GM12878 (cell line): ENCODE data around the gene KTN1. TPM values are rescaled to one million over a fixed set of nuclear protein-coding genes. Genes with fewer than 3 reads are reported as not detected.

Source experiments
- BCL3 ChIP-seq: IDR thresholded peaks from 2 replicates; pipeline ENCODE4 v1.6.1; 2011; ENCODE audit warnings: borderline replicate concordance, low read depth, mild to moderate bottlenecking, moderate library complexity, low read length; ENCODE audit not compliant: insufficient read depth, poor library complexity, severe bottlenecking
- CHD2 ChIP-seq: IDR thresholded peaks from 2 replicates; pipeline ENCODE4 v1.6.1; 2011; ENCODE audit warnings: low read depth, low read length, improper control_type of control experiment, borderline replicate concordance
- CREM ChIP-seq: IDR thresholded peaks from 2 replicates; pipeline ENCODE4 v1.6.1; 2014; ENCODE audit warnings: antibody characterized with exemption, low read depth
- CTCF ChIP-seq, 3 experiments: IDR thresholded peaks in 2 of 3; conservative IDR thresholded peaks in 1 of 3; 2 replicates each; pipeline ENCODE4 v1.5.1; 2011; ENCODE audit warnings: low read depth in 3 of 3, low read length in 3 of 3, mild to moderate bottlenecking in 3 of 3, control low read depth in 2 of 3, moderate library complexity in 2 of 3, inconsistent platforms in 1 of 3, mixed read lengths in 1 of 3; ENCODE audit not compliant: control insufficient read depth in 2 of 3, insufficient read depth in 1 of 3; ENCODE audit errors: extremely low read depth in 1 of 3
- DPF2 ChIP-seq: fragments of 450-650 bp; IDR thresholded peaks from 2 replicates; pipeline ENCODE4 v1.6.1; 2017; ENCODE audit warnings: mild to moderate bottlenecking
- E2F8 ChIP-seq: fragments of 450-650 bp; IDR thresholded peaks from 2 replicates; pipeline ENCODE4 v1.6.1; 2018; ENCODE audit warnings: mild to moderate bottlenecking, low read depth, moderate library complexity; ENCODE audit not compliant: partially characterized antibody
- ESRRA ChIP-seq: IDR thresholded peaks from 2 replicates; pipeline ENCODE4 v1.6.1; 2012; ENCODE audit warnings: mild to moderate bottlenecking, low read length, improper control_type of control experiment
- FOXM1 ChIP-seq: IDR thresholded peaks from 2 replicates; pipeline ENCODE4 v1.6.1; 2012; ENCODE audit warnings: low read depth, mild to moderate bottlenecking, inconsistent platforms, low read length, moderate library complexity
- HDAC6 ChIP-seq: fragments of 200-600 bp; sonication (generic); IDR thresholded peaks from one replicate; pipeline ENCODE4 v1.8.0; 2017; ENCODE audit warnings: antibody characterized with exemption; ENCODE audit not compliant: unreplicated experiment
- HDGF ChIP-seq: fragments of 450-650 bp; IDR thresholded peaks from 2 replicates; pipeline ENCODE4 v1.6.1; 2016; ENCODE audit warnings: antibody characterized with exemption
- IRF5 ChIP-seq: fragments of 450-650 bp; IDR thresholded peaks from 2 replicates; pipeline ENCODE4 v1.6.1; 2017; ENCODE audit warnings: borderline replicate concordance
- NBN ChIP-seq: fragments of 450-650 bp; IDR thresholded peaks from 2 replicates; pipeline ENCODE4 v1.6.1; 2016
- NFIC ChIP-seq: IDR thresholded peaks from 2 replicates; pipeline ENCODE4 v1.6.1; 2012; ENCODE audit warnings: low read depth, mild to moderate bottlenecking, inconsistent platforms, low read length, moderate library complexity
- NFXL1 ChIP-seq: fragments of 450-650 bp; IDR thresholded peaks from 2 replicates; pipeline ENCODE4 v1.6.1; 2017; ENCODE audit warnings: antibody characterized with exemption, mild to moderate bottlenecking, borderline replicate concordance
- NFYB ChIP-seq: IDR thresholded peaks from 2 replicates; pipeline ENCODE4 v1.6.1; 2011; ENCODE audit warnings: low read depth, mild to moderate bottlenecking, low read length, improper control_type of control experiment, moderate library complexity; ENCODE audit not compliant: insufficient read depth
- NR2F1 ChIP-seq: fragments of 450-650 bp; conservative IDR thresholded peaks from 2 replicates; pipeline ENCODE4 v1.6.1; 2017; ENCODE audit warnings: mild to moderate bottlenecking
- PAX5 ChIP-seq: IDR thresholded peaks from 2 replicates; pipeline ENCODE4 v1.6.1; 2011; ENCODE audit warnings: low read depth, low read length, borderline replicate concordance
- POLR2AphosphoS2 ChIP-seq: IDR thresholded peaks from 2 replicates; pipeline ENCODE4 v1.6.1; 2011; ENCODE audit warnings: low read depth, mild to moderate bottlenecking, low read length, improper control_type of control experiment, moderate library complexity
- SMC3 ChIP-seq: IDR thresholded peaks from 2 replicates; pipeline ENCODE4 v1.6.1; 2011; ENCODE audit warnings: low read length, improper control_type of control experiment, borderline replicate concordance
- TCF7 ChIP-seq: IDR thresholded peaks from 2 replicates; pipeline ENCODE4 v1.6.1; 2014; ENCODE audit warnings: antibody characterized with exemption, borderline replicate concordance
- ZNF384 ChIP-seq: IDR thresholded peaks from 2 replicates; pipeline ENCODE4 v1.6.1; 2012; ENCODE audit warnings: low read depth, mild to moderate bottlenecking, low read length, improper control_type of control experiment, borderline replicate concordance
- ZSCAN29 ChIP-seq: fragments of 450-650 bp; IDR thresholded peaks from 2 replicates; pipeline ENCODE4 v1.6.1; 2017; ENCODE audit warnings: mild to moderate bottlenecking, moderate library complexity
- ZZZ3 ChIP-seq: IDR thresholded peaks from 2 replicates; pipeline ENCODE4 v1.6.1; 2011; ENCODE audit warnings: low read depth; ENCODE audit not compliant: control insufficient read depth, insufficient read length
- polyA plus RNA-seq, 11 experiments: library from polyadenylated mRNA; depleted of rRNA in 4 of 11; unstranded in 6 of 11; stranded (reverse) in 5 of 11; fragments of >200 nt; fragmentation: Nextera tagmentation in 4 of 11; fragmentation: Illumina TruSeq in 1 of 11; extraction: Ambion mirVana in 4 of 11; extraction: Trizol in 1 of 11; gene quantifications; 1 replicate in 1 of 11; 2 replicates in 10 of 11; pipeline versions ENCODE4 v1.2.1 to v1.2.3, GENCODE V29; 2011 to 2016; ENCODE audit warnings: inconsistent platforms in 2 of 11, missing spikeins in 2 of 11, low read depth in 1 of 11
- total RNA-seq, 4 experiments: library from RNA; depleted of rRNA in 3 of 4; stranded (reverse); fragments of >200 nt in 3 of 4; fragmentation: Illumina TruSeq in 1 of 4; extraction: Trizol in 1 of 4; gene quantifications; 2 replicates each; pipeline versions ENCODE4 v1.2.1 to v1.2.3, GENCODE V29; 2013 to 2021

Gene KTN1
- total and polyA plus RNA-seq, 10 of the 15 experiments (the other 5 are each of a cell fraction or from before 2014, with no cell fraction given): 50.6 to 154 (median 84.2) TPM

- TF ChIP-seq ZNF384: no peak
- no peak for TF ChIP-seq CREM
- TF ChIP-seq ZSCAN29: no peak
- TF ChIP-seq NBN: peak; percentile 41; the same call in 1 of the 2 replicates
- no peak for TF ChIP-seq NFYB
- 0 out of 2 replicates have a peak, but pooled peaks have one; percentile 28 for TF ChIP-seq NR2F1
- TF ChIP-seq NFXL1: no peak
- no peak for TF ChIP-seq BCL3
- no peak for TF ChIP-seq HDAC6
- TF ChIP-seq CHD2: no peak
- no peak for TF ChIP-seq ZZZ3
- TF ChIP-seq ESRRA: no peak
- TF ChIP-seq HDGF: no peak
- no peak for TF ChIP-seq PAX5
- TF ChIP-seq SMC3: no peak
- TF ChIP-seq CTCF (IDR thresholded peaks at IDR 0.05 in 2 of 3, conservative IDR thresholded peaks at IDR 0.05 in 1 of 3; ENCODE audit: control insufficient read depth in 2 of 3, extremely low read depth in 1 of 3, insufficient read depth in 1 of 3, low read depth in 3 of 3, low read length in 3 of 3): no peak
- TF ChIP-seq FOXM1: no peak
- TF ChIP-seq TCF7: no peak
- no peak for TF ChIP-seq IRF5
- no peak for TF ChIP-seq POLR2AphosphoS2
- no peak for TF ChIP-seq NFIC
- TF ChIP-seq DPF2: peak; percentile 75; the same call in 1 of the 2 replicates
- no peak for TF ChIP-seq E2F8
These were observed 33.7 kb upstream of the KTN1 start (continued) for GRCh38 chr14:55546212-55546874.
